Fibroblast of mammary gland (primary cell): Measurements from ENCODE around the gene LIN28B.

Experiments used
- DNase-seq: peaks from one replicate; pipeline ENCODE4 v3.0.0-alpha.2; 2010; ENCODE audit warnings: low read depth
- H3K4me3 ChIP-seq: 2 replicates; pipeline ENCODE4 v1.5.1; 2011; ENCODE audit warnings: low read depth, mild to moderate bottlenecking, low read length, moderate library complexity; ENCODE audit not compliant: control insufficient read depth
- CTCF ChIP-seq: conservative IDR thresholded peaks from 2 replicates; pipeline ENCODE4 v1.5.1; 2011; ENCODE audit warnings: low read depth, low read length, inconsistent platforms; ENCODE audit not compliant: control insufficient read depth, insufficient read depth

The LIN28B gene

GRCh38 chr6:105091140-105091829 is 134.4 kb downstream of the LIN28B start:
- no peak overlapping the region for H3K4me3 ChIP-seq
- no peak for TF ChIP-seq CTCF
- DNase-seq, result no peak

GRCh38 chr6:105094133-105094640 is 137.3 kb downstream of the LIN28B start:
- no peak overlapping the region for H3K4me3 ChIP-seq
- no peak for TF ChIP-seq CTCF
- DNase-seq, result no peak

GRCh38 chr6:105095139-105095538 is 138.2 kb downstream of the LIN28B start:
- DNase-seq, result no peak
- H3K4me3 ChIP-seq, result no peak overlapping the region
- no peak for TF ChIP-seq CTCF

- no peak for TF ChIP-seq CTCF
- no peak for DNase-seq
- H3K4me3 ChIP-seq, result no peak overlapping the region
Observed at GRCh38 chr6:105097288-105097687, 140.4 kb downstream of the LIN28B start.

- TF ChIP-seq CTCF, result no peak
- DNase-seq, result no peak
- no peak overlapping the region for H3K4me3 ChIP-seq
Observed at GRCh38 chr6:105099371-105099770, 142.5 kb downstream of the LIN28B start.

- TF ChIP-seq CTCF, result no peak
- H3K4me3 ChIP-seq, result no peak overlapping the region
- DNase-seq, result no peak
Observed at GRCh38 chr6:105102186-105102585, 145.3 kb downstream of the LIN28B start.
